ENCODE measurements around the gene SLC22A31.
"Not testable (repeated sequence)": the region's sequence is repeated elsewhere in the genome, so short reads cannot be mapped to it uniquely, and the experiment has no call there.

SLC22A31 gene

GRCh38 chr16:89200124-89200849 lies at the start of gene SLC22A31:
Gene SLC22A31, minus strand, starts transcription at chr16:89200537. Its CDS starts 36 bp downstream, at chr16:89200501.
- DNase-seq: no peak

- no peak for DNase-seq
Observed at GRCh38 chr16:89248196-89248982, 48.1 kb upstream of the SLC22A31 start.

- not testable (repeated sequence) for DNase-seq
Observed at GRCh38 chr16:89247734-89248075, 47.4 kb upstream of the SLC22A31 start.

- peak; percentile 95 for DNase-seq
Observed at GRCh38 chr16:89246903-89247733, 46.8 kb upstream of the SLC22A31 start.

GRCh38 chr16:89246383-89246902 lies 46.1 kb upstream of the SLC22A31 start:
- DNase-seq: no peak

- DNase-seq: no peak
Observed at GRCh38 chr16:89244754-89245153, 44.4 kb upstream of the SLC22A31 start.

GRCh38 chr16:89244264-89244663 lies 43.9 kb upstream of the SLC22A31 start:
- not testable (repeated sequence) for DNase-seq

- DNase-seq: no peak
Observed at GRCh38 chr16:89243664-89244063, 43.3 kb upstream of the SLC22A31 start.

- DNase-seq: no peak
Observed at GRCh38 chr16:89242795-89243200, 42.5 kb upstream of the SLC22A31 start.

GRCh38 chr16:89241187-89242007 lies 41.1 kb upstream of the SLC22A31 start:
- DNase-seq: peak; percentile 81

- DNase-seq: no peak
Observed at GRCh38 chr16:89237733-89238132, 37.4 kb upstream of the SLC22A31 start.

GRCh38 chr16:89233678-89234490 lies 33.5 kb upstream of the SLC22A31 start:
- no peak for DNase-seq

- no peak for DNase-seq
Observed at GRCh38 chr16:89232107-89232506, 31.8 kb upstream of the SLC22A31 start.

- DNase-seq: no peak
Observed at GRCh38 chr16:89230255-89230654, 29.9 kb upstream of the SLC22A31 start.

- DNase-seq: no peak
Observed at GRCh38 chr16:89224665-89225064, 24.3 kb upstream of the SLC22A31 start.

- no peak for DNase-seq
Observed at GRCh38 chr16:89222931-89223330, 22.6 kb upstream of the SLC22A31 start.

GRCh38 chr16:89221604-89222003 lies 21.3 kb upstream of the SLC22A31 start:
- no peak for DNase-seq

GRCh38 chr16:89219365-89219764 lies 19.0 kb upstream of the SLC22A31 start:
- DNase-seq: no peak

GRCh38 chr16:89217388-89218191 lies 17.3 kb upstream of the SLC22A31 start, which contains the start of gene ZNF778:
Gene ZNF778, plus strand, starts transcription at chr16:89217703. Its CDS starts 3,425 bp downstream, at chr16:89221128.
- peak; percentile 87 for DNase-seq

- DNase-seq: no peak
Observed at GRCh38 chr16:89217138-89217387, 16.7 kb upstream of the SLC22A31 start.
